ENCODE data around the gene STIMATE. TPM values are rescaled to one million over a fixed set of nuclear protein-coding genes. Genes with fewer than 3 reads are reported as not detected.

The STIMATE gene
- total RNA-seq, 4 donors from 2014 or later = 20.6 to 64.6 (median 27.8) TPM

DNA sequence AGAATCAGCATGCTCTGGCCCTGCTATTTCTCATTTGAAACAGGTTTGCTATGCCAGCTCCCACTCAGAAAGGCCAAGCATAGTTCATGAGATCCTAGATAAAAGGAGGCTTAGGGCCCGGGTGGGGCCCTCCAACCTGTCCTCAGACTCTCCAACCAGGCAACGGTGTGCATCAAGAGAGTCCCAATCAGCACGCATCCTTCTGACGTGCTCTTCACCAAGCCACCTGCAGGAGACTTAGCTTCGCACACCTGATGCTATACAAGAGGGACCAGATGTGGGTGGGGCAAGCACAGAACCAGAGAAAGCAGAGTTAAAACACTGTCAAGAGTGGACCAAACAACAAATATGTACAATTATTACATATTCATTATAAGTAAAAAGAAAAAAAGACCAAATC is 17.3 kb downstream of the STIMATE start:
- Histone ChIP-seq H3K4me3 (no peak overlapping the region), H3K9me3 (no peaks in the 10 kb centered on the region), H3K36me3 (peaks cover 0 to under 1% of the 10 kb centered on the region in 2 donors), H3K4me1 (peaks cover 7 to 10% of the 10 kb centered on the region in 2 donors), H3K27ac (no peak overlapping the region), H3K27me3 (no peaks in the 10 kb centered on the region)
- ATAC-seq = no peak
- intact Hi-C loops (cut with DNase I; ENCODE audit: low total_unique reads) = no loop called here
- DNase-seq = no peak
- TF ChIP-seq POLR2A (IDR thresholded peaks at IDR 0.05) (no peak), CTCF (IDR thresholded peaks at IDR 0.05 in 4 of 5, conservative IDR thresholded peaks at IDR 0.05 in 1 of 5) (no peak)
- in situ Hi-C loops (cut with MboI; ENCODE audit: low sequenced_read_pairs in 4 of 4) = no loop called here

GRCh38 chr3:52879581-52879980 is 17.8 kb downstream of the STIMATE start:
- ATAC-seq (no peak), DNase-seq (no peak)
- Histone ChIP-seq H3K36me3 (no peaks in the 10 kb centered on the region), H3K9me3 (no peaks in the 10 kb centered on the region), H3K27ac (no peak overlapping the region), H3K4me1 (peaks cover 7 to 10% of the 10 kb centered on the region in 2 donors), H3K27me3 (no peaks in the 10 kb centered on the region), H3K4me3 (no peak overlapping the region)
- TF ChIP-seq CTCF (IDR thresholded peaks at IDR 0.05 in 4 of 5, conservative IDR thresholded peaks at IDR 0.05 in 1 of 5) (no peak), POLR2A (IDR thresholded peaks at IDR 0.05) (no peak)
- in situ Hi-C loops (cut with MboI; ENCODE audit: low sequenced_read_pairs in 4 of 4) (no loop called here), intact Hi-C loops (cut with DNase I; ENCODE audit: low total_unique reads) (no loop called here)

- ATAC-seq (no peak), DNase-seq (no peak)
- no peak for TF ChIP-seq CTCF (IDR thresholded peaks at IDR 0.05 in 4 of 5, conservative IDR thresholded peaks at IDR 0.05 in 1 of 5)
- no peak for TF ChIP-seq POLR2A (IDR thresholded peaks at IDR 0.05)
- Histone ChIP-seq H3K36me3 (no peaks in the 10 kb centered on the region), H3K27ac (no peak overlapping the region), H3K27me3 (no peaks in the 10 kb centered on the region), H3K4me3 (no peak overlapping the region), H3K4me1 (peaks cover 10 to 11% of the 10 kb centered on the region in 2 donors), H3K9me3 (no peaks in the 10 kb centered on the region)
- intact Hi-C loops (cut with DNase I; ENCODE audit: low total_unique reads) = no loop called here
- in situ Hi-C loops (cut with MboI; ENCODE audit: low sequenced_read_pairs in 4 of 4) = no loop called here
These were observed 18.3 kb downstream of the STIMATE start for GRCh38 chr3:52879090-52879489.

- Histone ChIP-seq H3K27me3 (no peaks in the 10 kb centered on the region), H3K27ac (no peak overlapping the region), H3K36me3 (no peaks in the 10 kb centered on the region), H3K4me3 (no peak overlapping the region), H3K9me3 (no peaks in the 10 kb centered on the region), H3K4me1 (peaks cover 5 to 10% of the 10 kb centered on the region in 2 donors)
- in situ Hi-C loops (cut with MboI; ENCODE audit: low sequenced_read_pairs in 4 of 4) (no loop called here), intact Hi-C loops (cut with DNase I; ENCODE audit: low total_unique reads) (no loop called here)
- ATAC-seq = no peak
- DNase-seq = no peak
- no peak for TF ChIP-seq CTCF (IDR thresholded peaks at IDR 0.05 in 4 of 5, conservative IDR thresholded peaks at IDR 0.05 in 1 of 5)
- no peak for TF ChIP-seq POLR2A (IDR thresholded peaks at IDR 0.05)
These were observed 20.3 kb downstream of the STIMATE start for GRCh38 chr3:52877085-52877484.

Measured in gastrocnemius medialis (tissue), 4 donors.